ENCODE measurements around the gene GLUD1. TPM values are rescaled to one million over a fixed set of nuclear protein-coding genes. Genes with fewer than 3 reads are reported as not detected.

The GLUD1 gene
- total RNA-seq, 1 experiment from 2014 or later = 138 TPM

DNA sequence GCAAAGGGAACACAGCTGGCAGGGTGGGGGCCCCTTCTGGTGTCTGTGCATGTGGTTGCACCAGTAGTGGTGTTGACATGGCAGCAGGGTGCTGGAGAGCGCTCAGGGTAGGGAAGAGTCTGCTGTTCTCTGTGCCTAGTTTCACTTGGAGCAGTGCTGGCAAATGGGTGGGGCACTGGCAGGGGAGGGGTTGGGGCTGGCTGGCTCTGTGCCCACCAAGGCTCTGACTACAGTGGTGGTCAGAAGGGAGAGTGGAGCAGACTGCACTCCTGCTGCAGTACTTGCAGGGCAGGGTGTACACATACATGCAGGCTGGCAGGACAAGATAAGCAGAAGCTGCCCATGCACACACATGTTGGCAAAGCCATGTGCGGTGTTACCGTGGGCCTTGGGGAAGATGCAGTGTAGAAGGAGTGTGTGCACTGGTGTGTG lies 56.3 kb downstream of the GLUD1 start:
- ChIA-PET POLR2A (no interaction called here), CTCF (no interaction called here)
- ATAC-seq (peak; percentile 53; the same call in 1 of the 2 replicates), DNase-seq (ENCODE audit: low read depth, low spot score) (no peak)
- no peak overlapping the region for H3K4me3 ChIP-seq (ENCODE audit: low read depth in 2 of 2, low read length in 2 of 2)
- in situ Hi-C loops (cut with HindIII; ENCODE audit: low pct_unique_long_range_greater_than_20kb, low sequenced_read_pairs) = no loop called here
- H3K4me1 ChIP-seq (ENCODE audit: control insufficient read depth, insufficient read depth, low read length) = no peaks in the 10 kb centered on the region
- H3K27ac ChIP-seq (ENCODE audit: low read length) = no peak overlapping the region
- no TSS peak for BruUV-seq (replicated peaks)
- H3K27me3 ChIP-seq (ENCODE audit: control insufficient read depth, insufficient read depth, low read length) = no peaks in the 10 kb centered on the region
- H3K9me3 ChIP-seq (ENCODE audit: control insufficient read depth, insufficient read depth, low read depth, low read length) = no peaks in the 10 kb centered on the region
- no peaks in the 10 kb centered on the region for H3K36me3 ChIP-seq (ENCODE audit: control insufficient read depth, insufficient read depth, low read length)
- intact Hi-C loops (cut with micrococcal nuclease; ENCODE audit: unreplicated experiment) = no loop called here
- TF ChIP-seq TCF7L2 (IDR thresholded peaks at IDR 0.05; ENCODE audit: low read depth, low read length) = no peak
- TF ChIP-seq, protein P1, sequence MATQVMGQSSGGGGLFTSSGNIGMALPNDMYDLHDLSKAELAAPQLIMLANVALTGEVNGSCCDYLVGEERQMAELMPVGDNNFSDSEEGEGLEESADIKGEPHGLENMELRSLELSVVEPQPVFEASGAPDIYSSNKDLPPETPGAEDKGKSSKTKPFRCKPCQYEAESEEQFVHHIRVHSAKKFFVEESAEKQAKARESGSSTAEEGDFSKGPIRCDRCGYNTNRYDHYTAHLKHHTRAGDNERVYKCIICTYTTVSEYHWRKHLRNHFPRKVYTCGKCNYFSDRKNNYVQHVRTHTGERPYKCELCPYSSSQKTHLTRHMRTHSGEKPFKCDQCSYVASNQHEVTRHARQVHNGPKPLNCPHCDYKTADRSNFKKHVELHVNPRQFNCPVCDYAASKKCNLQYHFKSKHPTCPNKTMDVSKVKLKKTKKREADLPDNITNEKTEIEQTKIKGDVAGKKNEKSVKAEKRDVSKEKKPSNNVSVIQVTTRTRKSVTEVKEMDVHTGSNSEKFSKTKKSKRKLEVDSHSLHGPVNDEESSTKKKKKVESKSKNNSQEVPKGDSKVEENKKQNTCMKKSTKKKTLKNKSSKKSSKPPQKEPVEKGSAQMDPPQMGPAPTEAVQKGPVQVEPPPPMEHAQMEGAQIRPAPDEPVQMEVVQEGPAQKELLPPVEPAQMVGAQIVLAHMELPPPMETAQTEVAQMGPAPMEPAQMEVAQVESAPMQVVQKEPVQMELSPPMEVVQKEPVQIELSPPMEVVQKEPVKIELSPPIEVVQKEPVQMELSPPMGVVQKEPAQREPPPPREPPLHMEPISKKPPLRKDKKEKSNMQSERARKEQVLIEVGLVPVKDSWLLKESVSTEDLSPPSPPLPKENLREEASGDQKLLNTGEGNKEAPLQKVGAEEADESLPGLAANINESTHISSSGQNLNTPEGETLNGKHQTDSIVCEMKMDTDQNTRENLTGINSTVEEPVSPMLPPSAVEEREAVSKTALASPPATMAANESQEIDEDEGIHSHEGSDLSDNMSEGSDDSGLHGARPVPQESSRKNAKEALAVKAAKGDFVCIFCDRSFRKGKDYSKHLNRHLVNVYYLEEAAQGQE (IDR thresholded peaks at IDR 0.05; ENCODE audit: insufficient read depth in 1 of 2, low read depth in 2 of 2, low read length in 1 of 2) = no peak
- TF ChIP-seq POLR2AphosphoS5 (IDR thresholded peaks at IDR 0.05; ENCODE audit: low read depth, low read length) = no peak
- TF ChIP-seq SIN3A (IDR thresholded peaks at IDR 0.05; ENCODE audit: borderline replicate concordance, insufficient read depth, low read depth, low read length) = no peak
- TF ChIP-seq, protein P2, sequence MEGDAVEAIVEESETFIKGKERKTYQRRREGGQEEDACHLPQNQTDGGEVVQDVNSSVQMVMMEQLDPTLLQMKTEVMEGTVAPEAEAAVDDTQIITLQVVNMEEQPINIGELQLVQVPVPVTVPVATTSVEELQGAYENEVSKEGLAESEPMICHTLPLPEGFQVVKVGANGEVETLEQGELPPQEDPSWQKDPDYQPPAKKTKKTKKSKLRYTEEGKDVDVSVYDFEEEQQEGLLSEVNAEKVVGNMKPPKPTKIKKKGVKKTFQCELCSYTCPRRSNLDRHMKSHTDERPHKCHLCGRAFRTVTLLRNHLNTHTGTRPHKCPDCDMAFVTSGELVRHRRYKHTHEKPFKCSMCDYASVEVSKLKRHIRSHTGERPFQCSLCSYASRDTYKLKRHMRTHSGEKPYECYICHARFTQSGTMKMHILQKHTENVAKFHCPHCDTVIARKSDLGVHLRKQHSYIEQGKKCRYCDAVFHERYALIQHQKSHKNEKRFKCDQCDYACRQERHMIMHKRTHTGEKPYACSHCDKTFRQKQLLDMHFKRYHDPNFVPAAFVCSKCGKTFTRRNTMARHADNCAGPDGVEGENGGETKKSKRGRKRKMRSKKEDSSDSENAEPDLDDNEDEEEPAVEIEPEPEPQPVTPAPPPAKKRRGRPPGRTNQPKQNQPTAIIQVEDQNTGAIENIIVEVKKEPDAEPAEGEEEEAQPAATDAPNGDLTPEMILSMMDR (IDR thresholded peaks at IDR 0.05) = no peak

DNA sequence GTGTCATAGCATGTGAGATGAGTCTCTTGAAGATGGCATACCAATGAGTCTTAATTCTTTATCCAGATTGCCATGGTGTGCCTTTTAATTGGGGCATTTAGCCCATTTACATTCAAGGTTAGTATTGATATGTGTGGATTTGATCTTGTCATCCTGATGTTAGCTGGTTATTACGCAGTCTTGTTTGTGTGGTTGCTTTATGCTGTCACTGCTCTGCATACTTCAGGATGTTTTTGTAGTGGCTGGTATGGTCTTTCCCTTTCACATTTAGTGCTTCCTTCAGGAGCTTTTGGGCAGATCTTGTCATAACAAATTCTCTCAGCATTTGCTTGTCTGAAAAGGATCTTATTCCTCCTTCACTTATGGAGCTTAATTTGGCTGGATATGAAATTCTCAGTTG lies 58.0 kb downstream of the GLUD1 start:
- H3K9me3 ChIP-seq (ENCODE audit: control insufficient read depth, insufficient read depth, low read depth, low read length) = peaks cover 3% of the 10 kb centered on the region; the same call in 1 of the 2 replicates
- ChIA-PET CTCF (interaction anchor here (0.6 kb wide), 1 partner anchor 98 kb away, joined by 12 read pairs; no protein-coding TSS in a partner anchor), POLR2A (interaction anchor here (0.6 kb wide), 1 partner anchor 39 kb away, joined by 3 read pairs; no protein-coding TSS in a partner anchor)
- H3K36me3 ChIP-seq (ENCODE audit: control insufficient read depth, insufficient read depth, low read length) = no peaks in the 10 kb centered on the region
- DNase-seq (ENCODE audit: low read depth, low spot score) = no peak
- H3K4me3 ChIP-seq (ENCODE audit: low read depth in 2 of 2, low read length in 2 of 2) = no peak overlapping the region
- no peaks in the 10 kb centered on the region for H3K27me3 ChIP-seq (ENCODE audit: control insufficient read depth, insufficient read depth, low read length)
- in situ Hi-C loops (cut with HindIII; ENCODE audit: low pct_unique_long_range_greater_than_20kb, low sequenced_read_pairs) = no loop called here
- intact Hi-C loops (cut with micrococcal nuclease; ENCODE audit: unreplicated experiment) = no loop called here
- no peaks in the 10 kb centered on the region for H3K4me1 ChIP-seq (ENCODE audit: control insufficient read depth, insufficient read depth, low read length)
- ATAC-seq = no peak
- no peak overlapping the region for H3K27ac ChIP-seq (ENCODE audit: low read length)
- no TSS peak for BruUV-seq (replicated peaks)
- TF ChIP-seq TCF7L2 (IDR thresholded peaks at IDR 0.05; ENCODE audit: low read depth, low read length) = no peak
- TF ChIP-seq SIN3A (IDR thresholded peaks at IDR 0.05; ENCODE audit: borderline replicate concordance, insufficient read depth, low read depth, low read length) = no peak
- TF ChIP-seq POLR2AphosphoS5 (IDR thresholded peaks at IDR 0.05; ENCODE audit: low read depth, low read length) = no peak
- TF ChIP-seq, protein P2 (IDR thresholded peaks at IDR 0.05) = no peak
- TF ChIP-seq, protein P1 (IDR thresholded peaks at IDR 0.05; ENCODE audit: insufficient read depth in 1 of 2, low read depth in 2 of 2, low read length in 1 of 2) = no peak
